Right kidney (tissue), 1 donor: ENCODE measurements around the gene NELFB.
"Not testable (repeated sequence)": the region's sequence is repeated elsewhere in the genome, so short reads cannot be mapped to it uniquely, and the experiment has no call there.

Experiments
- DNase-seq: peaks from one replicate; pipeline ENCODE4 v3.0.0-alpha.2; 2016

NELFB gene

DNA sequence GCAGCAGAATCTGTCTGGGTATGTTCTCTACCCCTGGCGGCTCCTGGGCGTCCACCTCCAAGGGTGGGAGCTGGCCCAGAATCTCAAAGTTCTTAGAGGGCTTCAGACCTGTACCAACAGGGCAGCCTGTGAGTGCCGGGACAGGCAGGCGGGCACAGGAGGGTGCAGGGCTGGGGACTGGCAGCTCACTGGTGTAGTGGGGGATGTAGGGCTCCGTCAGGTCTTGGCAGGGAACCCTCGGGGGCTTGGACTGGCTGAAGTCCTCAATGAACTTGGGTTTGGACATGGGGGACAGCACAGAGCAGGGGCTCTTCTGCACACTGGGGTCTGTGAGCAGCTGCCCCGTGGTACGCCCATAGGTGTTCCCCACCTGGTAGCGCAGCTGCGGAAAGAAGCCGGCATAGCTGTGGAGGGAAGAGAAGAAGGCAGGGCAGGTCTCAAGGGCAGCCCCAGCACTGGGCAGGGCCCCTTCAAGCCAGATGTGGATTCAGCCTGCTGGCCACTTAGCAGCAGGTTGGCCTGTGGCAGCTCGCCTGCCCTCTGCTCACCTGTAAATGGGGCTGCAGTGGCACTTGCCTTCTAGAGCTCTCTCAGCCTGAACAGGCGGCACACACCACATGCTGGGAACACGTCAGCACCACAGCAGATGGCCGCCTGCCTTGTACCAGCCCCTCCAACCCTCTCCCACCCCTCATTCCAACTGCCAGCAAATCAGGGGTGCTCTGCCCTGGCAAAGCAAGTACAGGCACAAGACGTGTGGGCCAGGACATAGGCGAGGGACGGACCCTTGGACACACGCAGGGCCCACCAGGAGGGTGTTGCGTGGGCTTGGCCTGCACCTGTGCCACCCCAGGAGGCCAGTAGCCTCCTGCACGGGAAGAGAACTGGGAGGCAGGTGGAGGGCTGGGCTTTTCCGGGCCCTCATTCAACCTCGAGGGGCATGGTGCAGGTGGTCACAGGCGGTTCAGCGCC, 9.4 kb upstream of the NELFB start:
- DNase-seq: no peak

DNA sequence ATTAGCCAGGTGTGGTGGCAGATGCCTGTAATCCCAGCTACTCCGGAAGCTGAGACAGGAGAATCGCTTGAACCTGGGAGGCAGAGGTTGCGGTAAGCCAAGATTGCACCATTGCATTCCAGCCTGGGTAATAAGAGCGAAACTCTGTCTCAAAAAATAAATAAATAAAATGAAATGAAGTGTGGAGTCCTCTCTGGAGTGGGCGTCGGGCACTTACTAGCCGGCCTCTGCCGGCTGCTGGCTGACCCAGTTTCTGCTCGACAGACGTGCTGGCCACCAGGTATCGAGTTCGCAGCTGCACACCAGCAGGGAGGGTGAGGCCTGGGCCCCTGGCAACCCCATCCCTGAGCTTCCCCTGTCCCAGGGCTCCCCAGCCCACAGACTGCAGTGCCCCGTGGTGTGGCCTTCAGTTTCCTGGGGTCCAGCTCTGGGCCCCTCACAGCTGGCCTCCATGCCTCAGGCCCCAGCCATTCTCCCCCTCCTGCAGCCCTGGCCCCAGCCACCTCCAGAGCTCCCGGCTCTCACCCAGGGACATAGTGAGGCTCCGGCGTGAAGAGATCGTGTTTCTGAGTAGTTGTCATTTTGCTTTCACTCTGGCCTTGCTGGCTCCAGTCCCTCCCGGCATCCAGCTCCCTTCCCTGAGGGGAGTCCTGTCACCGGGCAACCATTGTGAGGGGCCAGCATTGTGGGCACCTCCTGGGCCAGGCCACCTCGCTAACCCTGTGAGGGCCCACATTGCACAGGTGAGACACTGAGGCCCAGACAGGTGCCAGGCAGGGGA, 7.8 kb upstream of the NELFB start:
- peak; percentile 10 for DNase-seq

DNA sequence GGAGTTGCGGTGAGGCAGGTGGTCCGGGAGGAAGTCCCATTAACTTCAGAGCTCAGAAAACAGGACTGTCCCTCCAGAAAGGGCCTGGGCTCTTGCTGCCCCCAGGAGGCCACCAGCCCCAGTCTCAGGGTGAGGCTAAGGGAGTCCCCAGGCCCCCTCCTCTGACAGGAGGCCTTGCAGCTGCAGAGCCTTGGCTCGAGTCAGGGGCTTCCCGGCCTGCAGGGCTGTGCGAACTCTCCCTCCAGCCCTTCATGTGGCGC, 7.3 kb upstream of the NELFB start:
- DNase-seq: no peak

DNA sequence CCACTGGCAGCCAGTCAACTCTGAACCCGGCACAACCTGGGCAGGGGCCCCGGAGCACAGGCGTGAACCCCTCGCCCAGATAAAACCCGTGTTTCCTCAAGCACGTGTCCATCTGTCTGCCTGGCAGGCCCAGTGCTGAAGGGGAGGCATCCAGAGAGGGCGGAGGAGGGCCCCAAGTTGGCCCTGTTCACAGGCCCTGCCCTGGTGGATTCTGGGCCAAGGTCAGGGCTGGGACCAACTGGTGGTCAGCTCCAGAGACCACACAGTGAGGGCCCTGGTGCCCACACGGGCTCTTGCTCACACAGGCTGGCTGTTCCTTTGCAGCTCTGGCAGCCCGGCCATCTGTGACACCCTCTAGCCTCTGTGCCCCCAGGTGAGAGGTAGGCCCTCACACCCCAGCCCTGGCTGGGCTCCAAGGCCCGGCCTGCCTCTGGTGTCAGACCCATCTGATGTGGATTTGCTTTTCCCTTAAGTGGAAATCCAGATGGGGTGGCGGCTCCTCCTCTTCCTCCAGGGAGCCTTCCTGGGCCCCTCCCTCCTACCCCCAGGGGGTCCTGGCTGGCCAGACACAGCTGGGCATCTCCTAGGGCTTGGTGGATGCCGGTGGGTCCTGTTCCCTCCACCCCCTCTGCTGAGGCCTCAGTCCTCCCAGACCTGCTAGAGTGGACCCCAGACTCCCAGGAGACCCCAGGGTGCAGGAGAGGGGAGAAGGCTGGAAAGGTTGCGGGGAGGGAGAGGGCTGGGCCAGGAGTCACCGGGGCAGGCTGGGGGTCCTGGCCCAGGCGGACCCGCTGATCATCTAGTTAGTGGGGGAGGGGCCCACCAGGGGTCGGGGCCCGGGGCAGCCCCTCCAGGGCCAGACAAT, 4.6 kb upstream of the NELFB start:
- no peak for DNase-seq

DNA sequence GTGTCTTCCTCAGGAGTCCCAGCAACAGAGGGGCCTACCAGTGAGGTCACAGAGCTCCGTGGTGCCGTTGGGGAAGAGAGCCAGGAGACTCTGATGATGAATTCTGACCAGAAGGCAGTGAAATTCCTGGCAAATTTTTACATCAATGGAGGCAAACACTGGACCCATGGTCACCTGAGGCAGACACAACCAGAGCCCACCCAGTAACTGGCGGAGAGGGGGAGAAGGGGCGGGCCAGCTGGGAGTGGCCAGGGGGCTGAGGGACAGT, 4.0 kb upstream of the NELFB start, which contains the start of gene STPG3:
Gene STPG3, plus strand, starts transcription at position 93 of the 268 bp plus-strand sequence. Its CDS starts 1 bp downstream, at position 94.
- no peak for DNase-seq

DNA sequence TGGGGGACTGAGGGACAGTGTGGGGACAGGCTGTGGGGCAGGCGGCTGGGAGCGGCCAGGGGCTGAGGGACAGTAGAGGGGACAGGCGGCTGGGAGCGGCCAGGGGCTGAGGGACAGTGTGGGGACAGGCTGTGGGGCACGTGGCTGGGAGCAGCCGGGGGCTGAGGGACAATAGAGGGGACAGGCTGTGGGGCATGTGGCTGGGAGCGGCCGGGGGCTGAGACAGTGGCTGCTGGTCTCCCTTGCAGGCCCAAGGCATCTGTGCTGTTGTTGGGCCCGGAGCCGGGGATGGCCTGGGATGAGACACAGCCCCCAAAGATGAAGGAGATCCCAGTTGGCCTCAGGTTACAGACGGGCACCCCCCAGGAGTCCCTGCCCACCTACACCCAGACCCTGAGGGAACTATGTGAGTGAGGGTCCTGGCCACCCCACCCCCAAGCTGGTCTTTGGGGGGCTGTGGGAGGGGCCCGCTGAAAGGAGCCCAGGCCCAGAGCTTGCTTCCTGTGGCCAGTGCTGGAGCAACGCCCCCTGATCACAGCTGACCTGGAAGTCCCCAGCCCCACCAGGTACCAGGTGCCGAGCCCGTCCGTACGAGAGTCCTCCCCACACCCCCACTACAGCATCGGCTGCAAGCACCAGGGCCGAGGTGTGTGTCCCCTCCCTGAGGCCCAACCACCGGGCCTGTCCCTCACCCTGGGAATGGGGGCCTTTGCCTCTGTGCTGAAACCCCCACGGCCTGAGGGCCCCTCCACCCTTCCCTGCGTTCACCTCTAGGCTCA, 3.4 kb upstream of the NELFB start:
- DNase-seq: no peak

DNA sequence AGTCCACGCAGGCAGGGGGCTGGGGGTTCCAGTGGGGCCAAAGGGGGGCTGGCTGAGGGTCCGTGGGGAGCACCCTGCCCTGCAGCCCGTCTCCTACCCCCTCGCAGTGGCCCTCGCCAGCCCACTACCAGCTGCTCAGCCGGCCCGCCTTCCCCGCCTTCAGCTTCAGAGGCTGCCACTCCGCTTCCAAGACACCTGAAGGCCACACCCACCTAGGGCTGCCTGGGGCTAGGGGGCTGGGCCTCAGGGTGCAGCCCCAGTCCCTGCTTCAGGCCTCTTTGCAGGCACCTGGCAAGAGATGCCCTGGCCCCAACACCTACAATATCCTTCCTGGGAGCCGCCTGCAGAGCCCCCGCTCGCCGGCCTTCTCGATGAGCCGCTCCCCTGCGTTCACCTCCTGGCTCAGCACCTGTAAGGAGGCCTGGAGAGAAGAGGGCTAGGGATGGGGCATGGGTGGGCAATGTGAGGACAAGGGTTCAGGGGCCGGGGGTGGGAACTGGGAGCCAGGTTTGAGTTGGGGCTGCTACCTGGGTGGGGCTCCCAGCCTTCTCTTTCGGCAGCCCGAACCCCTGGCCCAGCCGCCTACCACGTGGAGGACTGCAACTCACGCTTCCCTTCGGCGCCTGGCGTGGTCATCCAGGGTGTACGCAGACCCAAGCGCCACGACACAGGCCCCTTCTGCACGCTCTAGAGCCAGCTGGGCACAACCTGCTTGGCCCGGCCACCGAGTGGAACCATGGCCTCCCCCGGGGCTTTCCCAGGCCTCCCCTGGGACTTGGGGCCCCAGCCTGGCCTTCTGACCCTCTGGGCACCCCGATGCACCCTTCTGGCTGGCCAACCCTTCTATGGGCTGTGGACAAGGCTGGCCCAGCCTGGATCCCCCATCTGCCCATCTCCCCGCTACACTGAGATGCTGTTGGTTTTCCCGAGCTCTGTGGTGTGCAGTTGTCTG, 2.3 kb upstream of the NELFB start:
- DNase-seq: peak; percentile 21

DNA sequence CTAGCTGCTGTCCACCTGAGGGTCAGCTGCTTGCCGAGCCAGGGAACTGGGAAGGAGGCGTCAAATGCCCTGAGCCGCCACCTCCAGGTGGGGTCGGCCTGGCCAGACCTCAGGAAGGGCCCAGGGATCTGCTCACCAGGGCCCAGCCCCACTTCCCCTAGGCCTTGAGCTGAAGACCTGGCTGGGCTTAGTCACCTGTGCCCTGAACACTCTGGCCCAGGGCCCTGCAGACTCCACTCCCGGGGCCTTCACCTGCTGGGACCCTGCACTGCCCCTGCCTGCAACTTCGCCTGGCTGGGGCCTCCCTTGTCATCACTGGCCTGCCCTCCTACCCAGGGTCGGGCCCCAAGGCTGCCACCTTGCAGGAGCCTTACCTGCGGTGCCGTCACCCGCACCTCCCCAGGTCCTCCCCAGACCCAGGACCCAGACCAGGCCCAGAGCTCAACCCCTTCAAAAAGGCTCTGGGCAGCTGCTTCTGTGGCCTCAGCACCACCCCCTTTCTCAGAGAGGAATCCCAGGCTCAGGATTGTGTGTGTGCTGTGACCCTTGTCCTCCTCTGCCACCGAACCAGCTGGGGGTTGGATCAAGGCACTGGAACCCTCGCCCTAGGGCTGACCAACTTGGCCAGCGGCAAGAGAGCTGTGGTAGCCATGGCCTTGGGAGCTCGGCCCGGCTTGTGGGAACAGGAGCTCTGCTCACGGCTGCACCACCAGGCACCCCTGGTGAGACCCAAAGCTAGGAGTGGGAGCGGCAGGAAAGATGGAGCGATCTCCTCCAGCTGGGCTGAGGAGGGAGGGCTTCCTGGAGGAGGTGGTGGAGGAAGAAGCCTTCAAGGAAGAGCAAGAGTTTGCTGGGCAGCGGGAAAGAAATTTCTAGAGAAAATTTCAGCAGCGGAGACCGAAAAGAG, 1.2 kb upstream of the NELFB start:
- peak; percentile 60 for DNase-seq

DNA sequence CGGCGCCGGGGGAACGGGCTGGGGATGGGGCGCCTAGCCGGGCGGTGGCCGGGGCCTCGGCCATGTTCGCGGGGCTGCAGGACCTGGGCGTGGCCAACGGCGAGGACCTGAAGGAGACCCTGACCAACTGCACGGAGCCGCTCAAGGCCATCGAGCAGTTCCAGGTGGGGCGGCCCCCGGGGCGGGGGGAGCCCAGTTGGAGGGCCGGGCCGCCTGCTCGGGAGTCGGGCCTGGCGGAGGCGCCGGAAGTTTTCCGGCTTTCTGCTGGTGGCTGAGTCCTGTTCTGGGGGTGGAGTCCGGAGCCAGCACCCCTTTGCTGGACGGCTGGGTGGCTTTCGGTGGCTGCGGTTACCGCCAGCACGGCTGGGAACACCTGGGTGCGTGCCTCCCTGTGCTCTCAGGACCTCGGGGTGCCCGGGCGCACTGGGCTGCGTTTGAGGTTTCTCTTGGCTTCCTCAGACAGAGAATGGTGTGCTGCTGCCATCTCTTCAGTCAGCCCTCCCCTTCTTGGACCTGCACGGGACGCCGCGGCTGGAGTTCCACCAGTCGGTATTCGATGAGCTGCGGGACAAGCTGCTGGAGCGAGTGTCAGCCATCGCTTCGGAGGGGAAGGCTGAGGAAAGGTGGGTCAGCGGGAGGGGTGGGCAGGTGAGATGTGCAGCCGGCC, 454 bp downstream of the NELFB start:
- peak; percentile 74 for DNase-seq

DNA sequence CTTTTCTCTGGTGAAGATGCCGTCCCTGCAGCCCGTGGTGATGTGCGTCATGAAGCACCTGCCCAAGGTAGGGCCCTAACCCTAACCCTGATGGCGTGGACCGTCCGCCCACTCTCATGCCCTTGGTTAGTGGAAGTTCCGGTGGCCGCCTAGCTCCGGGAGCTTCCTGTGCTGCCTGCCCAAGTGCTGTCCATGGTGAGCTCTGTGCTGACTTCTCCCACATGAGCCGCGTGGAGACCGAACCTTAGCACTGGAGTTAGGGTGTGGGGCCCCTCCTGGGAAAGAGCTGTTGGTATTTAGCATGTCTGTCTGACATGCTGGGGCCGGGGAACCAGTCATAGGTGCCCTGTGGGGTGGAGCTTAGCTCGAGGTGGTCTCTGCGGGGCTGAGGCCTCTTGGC, 1.2 kb downstream of the NELFB start:
- DNase-seq: no peak

DNA sequence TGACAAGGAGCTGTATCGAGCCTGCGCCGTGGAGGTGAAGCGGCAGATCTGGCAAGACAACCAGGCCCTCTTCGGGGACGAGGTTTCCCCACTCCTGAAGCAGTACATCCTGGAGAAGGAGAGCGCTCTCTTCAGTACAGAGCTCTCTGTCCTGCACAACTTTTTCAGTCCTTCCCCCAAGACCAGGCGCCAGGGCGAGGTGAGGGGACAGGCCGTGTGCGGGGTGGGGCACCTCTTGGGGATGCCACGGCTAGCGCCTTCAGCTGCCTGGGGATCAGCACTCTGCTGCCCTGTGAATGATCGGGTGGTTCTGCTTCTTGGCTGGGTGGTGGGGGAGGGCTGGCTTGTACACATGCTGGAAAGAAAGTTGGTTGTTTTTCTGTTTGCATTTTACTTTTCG, 1.7 kb downstream of the NELFB start:
- no peak for DNase-seq

DNA sequence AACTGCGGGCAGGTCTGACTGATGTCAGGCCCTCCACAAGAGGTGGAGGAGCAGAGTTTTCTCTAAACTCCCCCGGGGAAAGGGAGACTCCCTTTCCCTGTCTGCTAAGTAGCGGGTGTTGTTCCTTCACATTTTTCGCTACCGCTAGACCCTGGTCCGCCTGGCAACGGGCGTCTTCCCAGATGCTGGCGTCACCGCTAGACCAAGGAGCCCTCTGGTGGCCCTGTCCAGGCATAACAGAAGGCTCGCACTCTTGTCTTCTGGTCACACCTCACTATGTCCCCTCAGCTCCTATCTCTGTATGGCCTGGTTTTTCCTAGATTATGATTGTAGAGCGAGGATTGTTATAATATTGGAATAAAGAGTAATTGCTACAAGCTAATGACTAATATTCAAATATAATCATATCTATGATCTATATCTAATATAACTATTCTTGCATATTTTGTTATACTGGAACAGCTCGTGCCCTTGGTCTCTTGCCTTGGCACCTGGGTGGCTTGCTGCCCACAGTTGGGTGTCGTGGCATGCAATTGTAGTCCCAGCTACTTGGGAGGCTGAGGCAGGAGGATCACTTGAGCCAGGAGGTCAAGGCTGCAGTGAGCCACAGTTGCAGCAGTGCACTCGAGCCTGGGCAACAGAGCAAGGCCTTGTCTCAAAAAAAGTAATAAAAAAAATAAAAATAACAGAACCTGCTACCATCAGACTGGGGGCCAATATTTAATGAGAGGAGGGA, 7.2 kb downstream of the NELFB start:
- not testable (repeated sequence) for DNase-seq

DNA sequence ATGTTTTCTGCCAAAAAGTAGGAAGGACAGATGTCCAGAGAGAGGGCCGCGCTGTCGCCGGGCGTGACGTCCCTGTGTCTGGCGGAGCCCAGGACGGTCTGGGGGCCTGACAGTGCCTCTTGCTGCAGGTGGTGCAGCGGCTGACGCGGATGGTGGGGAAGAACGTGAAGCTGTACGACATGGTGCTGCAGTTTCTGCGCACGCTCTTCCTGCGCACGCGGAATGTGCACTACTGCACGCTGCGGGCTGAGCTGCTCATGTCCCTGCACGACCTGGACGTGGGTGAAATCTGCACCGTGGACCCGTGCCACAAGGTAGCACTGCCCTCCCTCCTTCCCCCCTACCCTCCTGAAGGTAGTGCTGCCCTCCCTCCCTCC, 7.8 kb downstream of the NELFB start:
- no peak for DNase-seq

DNA sequence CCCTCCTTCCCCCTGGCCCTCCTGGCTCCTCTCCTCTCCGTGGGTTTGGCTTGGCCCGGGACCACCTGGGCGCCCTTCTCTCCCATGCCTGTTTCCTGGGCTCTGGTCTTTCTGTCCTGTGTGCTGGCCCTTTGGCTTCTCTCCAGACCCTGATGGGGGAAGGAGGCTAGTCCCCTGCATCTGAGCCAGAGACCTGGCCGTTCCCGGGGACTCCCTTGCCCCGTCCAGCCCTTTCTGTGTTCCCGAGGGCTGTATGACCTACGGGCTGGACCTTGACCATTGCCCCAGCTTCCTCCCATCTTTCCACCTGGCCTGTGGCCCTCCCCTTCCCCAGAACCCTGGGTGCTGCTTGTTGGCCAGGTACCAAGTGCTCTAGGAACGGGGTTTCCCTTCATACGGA, 8.4 kb downstream of the NELFB start:
- no peak for DNase-seq

DNA sequence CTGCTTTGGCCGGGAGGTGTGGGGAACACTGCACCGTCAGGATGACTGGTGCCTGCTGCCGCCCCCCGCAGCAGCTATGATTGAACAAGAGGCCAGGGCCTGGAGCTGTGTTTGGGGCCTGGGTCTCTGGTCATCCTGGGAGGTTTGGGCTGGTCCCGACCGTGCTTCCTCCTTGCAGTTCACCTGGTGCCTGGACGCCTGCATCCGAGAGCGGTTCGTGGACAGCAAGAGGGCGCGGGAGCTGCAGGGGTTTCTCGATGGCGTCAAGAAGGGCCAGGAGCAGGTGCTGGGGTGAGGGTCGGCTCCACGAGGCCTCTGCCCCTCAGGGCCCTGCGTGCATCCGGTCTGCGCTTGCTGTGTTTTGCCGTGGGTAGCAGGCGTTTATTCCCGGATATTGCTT, 8.9 kb downstream of the NELFB start:
- no peak for DNase-seq

DNA sequence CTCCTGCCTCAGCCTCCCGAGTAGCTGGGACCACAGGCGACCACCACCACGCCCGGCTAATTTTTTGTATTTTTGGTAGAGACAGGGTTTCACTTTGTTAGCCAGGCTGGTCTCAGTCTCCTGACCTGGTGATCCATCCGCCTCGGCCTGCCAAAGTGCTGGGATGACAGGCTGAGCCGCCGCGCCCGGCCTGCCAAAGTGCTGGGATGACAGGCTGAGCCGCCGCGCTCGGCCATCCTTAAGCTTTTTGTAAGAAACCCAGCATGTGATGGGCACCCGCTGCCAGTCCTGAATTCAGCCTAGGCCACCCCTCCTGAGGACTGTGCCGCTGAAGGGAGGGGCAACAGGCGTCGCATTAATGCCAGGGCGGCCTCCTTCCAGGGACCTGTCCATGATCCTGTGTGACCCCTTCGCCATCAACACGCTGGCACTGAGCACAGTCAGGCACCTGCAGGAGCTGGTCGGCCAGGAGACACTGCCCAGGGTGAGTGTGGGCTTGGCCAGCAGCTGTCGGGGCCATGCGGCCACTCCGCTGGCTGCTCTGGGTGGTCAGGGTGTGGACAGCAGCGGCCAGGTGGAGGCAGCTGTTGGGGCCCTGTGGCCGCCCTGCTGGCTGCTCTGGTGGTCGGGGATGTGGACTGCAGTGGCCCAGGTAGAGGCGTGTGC, 10.5 kb downstream of the NELFB start:
- no peak for DNase-seq

DNA sequence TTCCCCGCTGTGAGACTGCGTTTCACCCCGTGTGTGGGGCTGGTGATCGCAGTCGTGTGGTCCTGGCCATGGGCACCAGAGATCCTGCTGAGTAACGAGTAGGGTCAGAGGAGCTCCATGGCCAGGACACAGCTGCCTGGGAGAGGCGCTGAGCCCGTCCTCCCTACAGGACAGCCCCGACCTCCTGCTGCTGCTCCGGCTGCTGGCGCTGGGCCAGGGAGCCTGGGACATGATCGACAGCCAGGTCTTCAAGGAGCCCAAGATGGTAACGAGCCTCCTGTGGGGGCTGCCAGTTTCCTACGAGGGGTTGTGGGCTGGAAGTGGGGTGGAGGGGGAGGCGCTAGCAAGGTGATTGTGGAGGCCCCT, 11.0 kb downstream of the NELFB start:
- DNase-seq: no peak
